Measurements from ENCODE around the gene ABLIM1.
A peak's percentile ranks its signal among the peaks of the same experiment; 100 is the strongest.

The ABLIM1 gene

GRCh38 chr10:114402871-114403540 is 255.1 kb downstream of the ABLIM1 start:
- DNase-seq, result peak; percentile 10

GRCh38 chr10:114402233-114402632 is 255.8 kb downstream of the ABLIM1 start:
- DNase-seq, result no peak

DNA sequence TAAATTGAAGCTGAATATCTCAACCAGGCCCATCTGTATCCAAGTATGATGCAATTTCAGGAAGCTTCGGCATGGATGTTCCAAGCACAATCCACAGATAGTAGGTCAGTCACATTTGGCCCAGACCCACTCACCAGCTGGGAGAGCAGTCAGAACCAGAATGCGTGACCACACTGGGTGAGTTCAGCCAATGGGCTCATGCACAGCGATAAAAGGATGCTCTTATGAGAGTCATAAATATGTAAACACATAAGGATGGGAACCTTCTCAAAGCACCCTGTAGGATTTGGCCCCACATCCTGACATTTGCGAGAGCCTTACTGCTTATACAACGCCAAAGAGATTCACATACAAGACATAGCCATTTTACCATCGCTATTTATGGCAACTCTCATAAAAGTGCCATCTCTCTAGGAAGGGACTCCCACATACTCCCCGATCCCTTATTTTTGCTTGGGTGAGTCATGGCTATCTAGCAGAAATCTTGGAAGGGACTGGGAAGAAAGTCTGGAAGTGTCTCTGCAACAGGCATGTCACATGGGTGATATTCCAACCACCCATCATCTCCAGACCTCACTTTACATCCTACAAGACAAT is 256.8 kb downstream of the ABLIM1 start:
- no peak for DNase-seq

DNA sequence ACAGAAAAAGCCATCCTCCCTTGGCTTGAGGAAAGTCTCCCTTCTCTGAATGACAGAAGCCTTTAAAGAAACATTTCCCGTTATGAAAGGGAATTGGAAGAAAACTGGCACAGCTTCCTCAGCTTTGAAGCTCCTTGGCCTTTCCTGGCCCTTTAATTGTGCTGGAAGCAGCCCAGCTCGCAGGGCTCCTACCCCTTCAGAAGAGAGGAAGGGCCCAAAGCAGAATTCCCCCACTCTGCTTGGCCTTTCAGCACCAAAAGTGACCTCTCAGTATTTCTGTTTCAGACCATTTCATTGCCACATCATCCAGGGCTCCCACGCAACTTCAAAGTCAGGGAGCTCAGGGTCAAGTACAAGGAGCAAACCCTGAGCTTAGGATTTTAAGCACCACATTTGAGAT is 258.0 kb downstream of the ABLIM1 start:
- no peak for DNase-seq

- no peak for DNase-seq
Observed at GRCh38 chr10:114399576-114399975, 258.5 kb downstream of the ABLIM1 start.

GRCh38 chr10:114398587-114399331 is 259.3 kb downstream of the ABLIM1 start:
- DNase-seq, result no peak

DNA sequence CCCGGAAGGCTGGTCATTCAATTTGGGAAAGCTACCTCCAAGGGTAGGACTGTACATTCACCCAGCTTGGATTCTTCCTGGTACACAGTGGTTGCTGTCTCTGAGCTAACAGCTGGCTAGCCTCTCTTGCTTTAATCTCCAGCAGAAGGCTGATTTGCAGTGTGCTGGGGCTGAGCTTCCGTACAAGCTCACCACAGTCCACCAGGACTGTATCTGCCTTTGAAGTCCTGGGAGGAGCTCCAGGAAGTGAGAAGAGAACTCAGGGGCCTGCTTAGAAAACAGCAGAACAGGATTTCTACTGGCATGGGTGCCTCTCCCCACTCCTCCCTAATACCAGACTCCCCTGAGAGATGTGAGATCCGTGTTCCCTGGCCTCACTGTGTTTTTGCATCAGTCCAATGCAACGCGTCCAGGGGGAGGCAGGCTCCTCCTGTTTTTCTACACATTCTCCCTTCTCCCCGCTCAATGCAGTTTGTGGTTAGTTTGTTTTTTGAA is 260.4 kb downstream of the ABLIM1 start:
- peak; percentile 15 for DNase-seq

DNA sequence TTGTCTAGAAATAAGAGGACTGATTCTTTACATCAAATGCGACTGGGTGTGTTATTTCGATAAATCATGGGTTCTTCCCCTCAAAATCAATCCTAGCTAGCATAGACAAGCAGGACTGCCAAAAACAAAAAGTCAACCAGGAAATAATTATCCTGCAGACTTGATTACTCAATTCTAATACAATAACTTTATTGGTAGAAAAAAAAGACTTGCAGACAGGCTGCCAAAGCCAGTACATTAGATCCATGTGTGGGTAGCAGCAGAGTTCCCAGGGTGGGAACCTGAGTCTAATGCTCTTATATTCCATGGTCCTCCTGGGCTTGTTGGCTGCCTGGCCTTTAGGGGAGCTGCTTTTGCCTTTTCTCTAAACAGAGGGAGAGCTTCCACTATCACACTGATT is 261.6 kb downstream of the ABLIM1 start:
- DNase-seq, result no peak

GRCh38 chr10:114395366-114396022 is 262.6 kb downstream of the ABLIM1 start:
- no peak for DNase-seq

- DNase-seq, result no peak
Observed at GRCh38 chr10:114394531-114394930, 263.5 kb downstream of the ABLIM1 start.

GRCh38 chr10:114393886-114394285 is 264.2 kb downstream of the ABLIM1 start:
- DNase-seq, result no peak

DNA sequence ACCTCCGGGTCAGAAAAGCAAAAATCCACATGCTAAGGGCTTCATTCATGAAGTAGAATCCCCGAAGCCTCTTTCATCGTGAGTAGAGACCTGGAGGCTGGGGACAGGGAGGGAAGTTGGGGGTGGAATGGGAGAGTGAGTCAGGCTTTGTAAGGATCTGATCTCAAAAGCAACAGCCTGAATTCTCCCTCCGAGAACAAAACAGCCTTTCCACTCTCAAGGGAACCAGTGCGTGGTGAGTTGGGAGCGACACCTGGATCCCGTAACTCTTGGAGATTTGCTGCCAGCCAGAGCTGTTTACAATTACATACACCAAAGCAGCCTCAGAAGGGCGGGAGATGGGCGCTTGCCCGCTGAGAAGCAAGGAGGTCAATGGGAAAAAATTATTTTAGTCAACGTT is 264.6 kb downstream of the ABLIM1 start:
- no peak for DNase-seq

DNA sequence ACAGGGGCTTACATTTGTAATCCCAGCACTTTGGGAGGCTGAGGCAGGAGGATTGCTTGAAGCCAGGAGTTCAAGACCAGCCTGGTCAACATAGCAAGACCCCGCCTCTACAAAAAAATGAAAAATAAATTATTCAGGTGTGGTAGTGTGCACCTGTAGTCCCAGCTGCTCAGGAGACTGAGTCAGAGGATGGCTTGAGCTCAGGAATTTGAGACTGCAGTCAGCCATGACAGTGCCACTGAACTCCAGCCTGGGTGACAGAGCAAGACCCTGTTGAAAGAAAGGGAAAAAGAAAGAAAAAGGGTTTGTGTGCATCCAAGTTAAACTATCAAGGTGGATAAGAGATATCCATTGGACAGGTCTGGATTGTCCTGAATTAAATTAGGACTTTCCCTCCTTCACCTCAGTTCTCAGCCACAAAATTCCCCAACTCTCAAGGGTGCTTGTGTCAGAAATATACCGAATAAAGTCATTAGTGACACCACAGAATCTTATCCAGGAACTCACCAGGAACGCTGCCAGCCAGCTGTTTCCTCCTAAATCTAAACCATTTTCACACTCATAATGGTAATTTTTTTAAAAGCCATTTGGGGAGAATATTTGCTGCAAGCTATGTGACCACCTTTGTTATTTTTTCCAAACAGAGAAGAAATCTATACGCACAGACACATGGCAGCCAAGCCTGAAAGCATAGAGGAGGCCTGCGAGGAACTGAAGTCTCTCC is 265.8 kb downstream of the ABLIM1 start:
- peak; percentile 23 for DNase-seq

DNA sequence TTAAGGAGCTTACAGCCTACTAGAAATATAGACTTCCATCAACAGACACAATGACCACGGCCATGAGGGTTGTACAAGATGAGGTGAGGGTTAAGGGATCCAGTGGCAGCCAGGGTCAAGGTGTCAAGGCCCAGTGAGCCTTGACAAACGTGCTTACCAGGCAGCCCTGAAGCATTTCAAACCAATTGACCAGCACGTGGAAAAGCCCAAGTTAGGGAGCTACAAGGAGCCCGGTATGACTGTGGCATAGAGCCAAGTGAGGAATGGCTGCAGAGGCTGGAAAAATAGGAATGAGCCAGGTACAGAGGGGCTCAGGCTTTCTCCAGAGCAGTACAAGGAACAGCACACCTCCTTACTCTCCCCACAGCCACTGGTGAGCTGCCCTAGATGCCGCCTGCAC is 266.5 kb downstream of the ABLIM1 start:
- DNase-seq, result no peak

- no peak for DNase-seq
Observed at GRCh38 chr10:114389426-114389825, 268.6 kb downstream of the ABLIM1 start.

GRCh38 chr10:114388275-114388674 is 269.8 kb downstream of the ABLIM1 start:
- DNase-seq, result no peak

- no peak for DNase-seq
Observed at GRCh38 chr10:114387784-114388183, 270.3 kb downstream of the ABLIM1 start.

DNA sequence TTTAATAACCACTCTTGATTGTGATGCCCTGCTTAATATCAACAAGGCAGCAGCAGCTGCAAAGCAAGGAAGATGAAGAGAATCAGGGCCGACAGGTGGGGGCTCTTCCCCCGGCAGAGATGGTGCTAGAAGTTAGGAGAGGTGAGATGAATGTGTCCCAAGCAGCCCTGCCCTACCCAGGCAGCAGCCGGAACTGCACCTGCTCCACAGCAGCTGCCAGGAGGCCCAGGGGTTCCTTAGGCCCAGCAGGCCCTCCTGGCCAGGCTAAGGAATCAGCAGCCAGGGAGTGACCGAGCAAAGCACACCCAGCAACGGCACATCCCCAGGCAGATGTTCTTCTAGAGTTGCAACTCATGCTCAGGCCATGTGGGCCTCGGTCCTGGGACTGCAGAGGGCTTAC is 271.6 kb downstream of the ABLIM1 start:
- no peak for DNase-seq

DNA sequence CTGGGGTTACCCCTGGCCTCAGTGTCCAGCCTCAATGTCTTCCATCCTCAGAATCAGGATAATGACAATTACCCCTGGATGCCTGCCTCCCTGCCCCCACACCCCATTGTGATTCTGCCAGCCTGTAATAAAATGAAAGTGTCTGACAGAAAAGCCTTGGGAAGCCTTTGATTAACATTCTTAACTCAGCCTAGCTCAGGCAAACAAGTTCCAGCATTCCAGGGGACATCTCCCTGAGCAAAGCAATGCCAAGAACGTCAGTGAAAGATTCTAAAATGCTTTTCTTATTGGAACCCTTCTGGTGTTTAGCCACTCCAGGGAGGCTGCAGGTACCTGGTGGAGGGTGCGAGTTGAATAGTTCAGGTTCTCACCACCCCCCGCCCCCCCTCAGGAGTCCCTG is 272.5 kb downstream of the ABLIM1 start:
- DNase-seq, result no peak

DNA sequence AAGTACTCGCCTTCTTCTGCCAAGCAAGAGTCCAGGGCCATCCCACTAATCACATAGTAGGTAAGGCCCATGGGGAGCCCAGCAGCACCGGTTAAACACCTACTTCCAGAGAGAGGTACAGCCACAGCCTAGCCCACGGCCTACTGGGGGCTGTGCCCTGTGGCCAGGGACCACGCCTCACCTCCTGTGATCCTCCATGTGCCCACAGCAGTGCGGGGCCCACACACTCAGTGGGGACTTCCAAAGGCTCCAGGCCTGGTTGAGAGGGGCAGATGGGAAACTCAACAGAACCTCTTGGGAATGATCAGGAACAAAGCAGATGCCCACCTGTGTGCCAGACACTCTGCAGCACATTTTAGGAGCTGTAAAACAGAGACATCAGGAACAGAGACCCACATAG is 273.5 kb downstream of the ABLIM1 start:
- no peak for DNase-seq

DNA sequence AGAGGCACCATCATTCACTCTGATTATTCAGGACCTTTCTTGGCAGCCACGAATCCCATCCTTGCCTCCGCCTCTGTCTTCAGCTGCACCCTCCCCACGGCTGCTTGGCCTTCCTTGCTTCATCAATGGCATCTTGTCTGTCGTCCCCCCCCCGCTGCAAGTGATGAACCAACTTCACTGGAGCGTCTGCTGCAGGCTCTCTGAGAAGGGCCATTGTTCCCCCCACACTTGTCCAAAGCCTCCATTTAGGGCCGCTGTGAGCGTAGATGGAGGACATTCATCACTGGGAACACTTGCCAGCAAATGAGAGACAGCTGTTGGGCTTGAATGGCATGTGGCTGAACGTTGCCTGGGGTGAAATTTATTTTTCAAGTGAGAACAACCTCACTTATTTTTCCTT is 273.9 kb downstream of the ABLIM1 start:
- DNase-seq, result no peak
